ENCODE measurements around the gene GNPDA1. TPM values are rescaled to one million over a fixed set of nuclear protein-coding genes. Genes with fewer than 3 reads are reported as not detected.

Gene GNPDA1
- polyA plus RNA-seq, 1 experiment = 26.3 TPM

DNA sequence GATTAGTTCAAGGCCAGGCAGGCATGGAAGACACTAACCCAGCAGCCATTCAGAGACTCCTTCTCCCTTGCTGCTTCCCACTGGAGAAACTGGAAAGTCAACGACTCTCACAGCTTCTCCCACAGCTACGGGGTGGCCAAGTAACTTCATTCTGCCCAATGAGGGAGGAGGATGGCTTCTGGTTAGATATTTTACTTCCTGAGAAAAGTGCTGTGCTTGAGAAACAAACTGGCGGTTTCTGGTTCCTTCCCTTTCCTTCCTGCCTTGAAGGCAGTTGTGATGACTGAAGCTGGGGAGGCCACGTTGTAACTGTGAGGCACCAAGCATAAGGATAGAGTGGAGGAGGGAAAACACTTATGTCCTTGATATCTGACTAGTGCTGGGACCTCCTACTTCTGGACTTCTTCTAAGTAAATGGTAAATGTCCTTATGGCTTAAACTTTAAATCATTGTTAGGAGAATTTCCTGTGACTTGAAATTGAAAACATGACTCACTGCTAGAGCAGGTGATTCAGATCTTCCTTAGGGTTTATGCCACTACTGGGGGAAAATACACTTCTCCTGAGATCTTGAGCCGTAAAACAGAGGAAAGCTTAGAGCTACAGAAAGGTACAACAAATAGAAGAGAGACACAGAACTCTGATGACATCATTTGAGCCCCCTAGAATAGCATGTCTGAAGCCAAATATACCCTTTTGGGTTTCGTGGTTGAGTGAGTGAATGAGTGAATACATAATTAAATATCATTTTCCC is 3.1 kb upstream of the GNPDA1 start:
- TF ChIP-seq, protein P1, sequence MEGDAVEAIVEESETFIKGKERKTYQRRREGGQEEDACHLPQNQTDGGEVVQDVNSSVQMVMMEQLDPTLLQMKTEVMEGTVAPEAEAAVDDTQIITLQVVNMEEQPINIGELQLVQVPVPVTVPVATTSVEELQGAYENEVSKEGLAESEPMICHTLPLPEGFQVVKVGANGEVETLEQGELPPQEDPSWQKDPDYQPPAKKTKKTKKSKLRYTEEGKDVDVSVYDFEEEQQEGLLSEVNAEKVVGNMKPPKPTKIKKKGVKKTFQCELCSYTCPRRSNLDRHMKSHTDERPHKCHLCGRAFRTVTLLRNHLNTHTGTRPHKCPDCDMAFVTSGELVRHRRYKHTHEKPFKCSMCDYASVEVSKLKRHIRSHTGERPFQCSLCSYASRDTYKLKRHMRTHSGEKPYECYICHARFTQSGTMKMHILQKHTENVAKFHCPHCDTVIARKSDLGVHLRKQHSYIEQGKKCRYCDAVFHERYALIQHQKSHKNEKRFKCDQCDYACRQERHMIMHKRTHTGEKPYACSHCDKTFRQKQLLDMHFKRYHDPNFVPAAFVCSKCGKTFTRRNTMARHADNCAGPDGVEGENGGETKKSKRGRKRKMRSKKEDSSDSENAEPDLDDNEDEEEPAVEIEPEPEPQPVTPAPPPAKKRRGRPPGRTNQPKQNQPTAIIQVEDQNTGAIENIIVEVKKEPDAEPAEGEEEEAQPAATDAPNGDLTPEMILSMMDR (IDR thresholded peaks at IDR 0.05; ENCODE audit: low read depth, low read length) = no peak
- Histone ChIP-seq H3K4me3 (ENCODE audit: low read depth, low read length) (no peak overlapping the region), H3K27me3 (ENCODE audit: control insufficient read depth, insufficient read depth, low read length) (no peaks in the 10 kb centered on the region), H3K9me3 (ENCODE audit: control insufficient read depth, insufficient read depth, low read length) (no peaks in the 10 kb centered on the region), H3K27ac (ENCODE audit: low read depth, low read length) (no peak overlapping the region)
- ChIA-PET CTCF (interaction anchor here (0.6 to 5.5 kb wide), 14 partner anchors 9 to 324 kb away, joined by 3 to 35 read pairs (median 4); no protein-coding TSS in a partner anchor), POLR2A (interaction anchor here (1.5 kb wide), 1 partner anchor 94 kb away, joined by 3 read pairs; no protein-coding TSS in a partner anchor)
- no peak for DNase-seq (ENCODE audit: low read depth, low spot score)

DNA sequence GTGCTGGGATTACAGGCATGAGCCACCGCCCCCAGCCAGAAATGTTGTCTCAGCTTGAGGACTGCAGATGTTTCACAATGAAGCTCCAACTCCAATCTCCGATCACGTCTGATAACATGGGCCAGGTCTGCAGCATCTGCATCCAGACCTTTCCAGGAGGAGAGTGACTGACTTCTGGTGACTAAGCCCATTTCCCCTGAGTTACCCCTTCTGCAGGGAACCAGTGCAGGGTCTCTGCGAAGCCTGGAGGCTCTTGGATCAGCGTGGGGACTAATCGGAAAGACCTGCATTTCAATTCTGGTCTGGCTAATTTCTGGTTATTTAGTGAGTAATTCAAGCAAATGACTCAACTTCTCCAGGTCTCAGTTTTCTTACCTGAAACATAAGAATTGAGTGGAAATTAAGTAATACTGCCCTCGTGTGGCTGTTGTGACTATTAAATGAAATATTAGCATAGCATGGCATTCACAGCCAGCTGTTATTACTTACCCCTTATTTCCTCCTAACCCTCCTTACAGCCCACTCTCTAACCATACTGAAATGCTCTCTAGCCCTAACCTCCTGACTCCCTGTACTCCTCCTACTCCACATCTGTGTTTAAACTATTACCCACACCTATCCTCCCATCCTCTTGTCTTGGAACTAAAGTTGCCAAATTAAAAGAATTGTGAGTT is 2.2 kb upstream of the GNPDA1 start:
- no peaks in the 10 kb centered on the region for H3K9me3 ChIP-seq (ENCODE audit: control insufficient read depth, insufficient read depth, low read length)
- POLR2A ChIA-PET = interaction anchor here (1.5 kb wide), 1 partner anchor 95 kb away, joined by 3 read pairs; no protein-coding TSS in a partner anchor
- no peak for DNase-seq (ENCODE audit: low read depth, low spot score)
- H3K4me3 ChIP-seq (ENCODE audit: low read depth, low read length) = no peak overlapping the region
- CTCF ChIA-PET = interaction anchor here (0.5 to 5.5 kb wide), 25 partner anchors 10 to 824 kb away, joined by 3 to 35 read pairs (median 4); partner anchors contain the start of gene RNF14
- H3K27me3 ChIP-seq (ENCODE audit: control insufficient read depth, insufficient read depth, low read length) = no peaks in the 10 kb centered on the region
- no peak overlapping the region for H3K27ac ChIP-seq (ENCODE audit: low read depth, low read length)
- TF ChIP-seq, protein P1 (IDR thresholded peaks at IDR 0.05; ENCODE audit: low read depth, low read length) = peak; percentile 42

GRCh38 chr5:142013734-142014521 is 1.1 kb upstream of the GNPDA1 start:
- ChIA-PET CTCF (interaction anchor here (0.5 to 7.4 kb wide), 25 partner anchors 11 to 826 kb away, joined by 3 to 84 read pairs (median 5); partner anchors contain the start of gene RNF14), POLR2A (interaction anchor here (0.6 to 2.2 kb wide), 3 partner anchors 11 to 79 kb away, joined by 4 to 5 read pairs (median 4); no protein-coding TSS in a partner anchor)
- H3K27me3 ChIP-seq (ENCODE audit: control insufficient read depth, insufficient read depth, low read length) = no peaks in the 10 kb centered on the region
- TF ChIP-seq, protein P1 (IDR thresholded peaks at IDR 0.05; ENCODE audit: low read depth, low read length) = no peak
- DNase-seq (ENCODE audit: low read depth, low spot score) = no peak
- H3K4me3 ChIP-seq (ENCODE audit: low read depth, low read length) = no peak overlapping the region
- H3K27ac ChIP-seq (ENCODE audit: low read depth, low read length) = no peak overlapping the region
- H3K9me3 ChIP-seq (ENCODE audit: control insufficient read depth, insufficient read depth, low read length) = no peaks in the 10 kb centered on the region

GRCh38 chr5:142012186-142012785 is 541 bp downstream of the GNPDA1 start:
- no peak for DNase-seq (ENCODE audit: low read depth, low spot score)
- Histone ChIP-seq H3K4me3 (ENCODE audit: low read depth, low read length) (peak overlapping the region; percentile 93), H3K9me3 (ENCODE audit: control insufficient read depth, insufficient read depth, low read length) (no peaks in the 10 kb centered on the region), H3K27me3 (ENCODE audit: control insufficient read depth, insufficient read depth, low read length) (no peaks in the 10 kb centered on the region), H3K27ac (ENCODE audit: low read depth, low read length) (peak overlapping the region; percentile 39)
- POLR2A ChIA-PET = interaction anchor here (0.7 to 2.2 kb wide), 4 partner anchors 13 to 320 kb away, joined by 3 to 4 read pairs (median 3); no protein-coding TSS in a partner anchor
- CTCF ChIA-PET = interaction anchor here (0.7 to 7.4 kb wide), 22 partner anchors 8 to 536 kb away, joined by 3 to 84 read pairs (median 4); no protein-coding TSS in a partner anchor
- TF ChIP-seq, protein P1 (IDR thresholded peaks at IDR 0.05; ENCODE audit: low read depth, low read length) = peak; percentile 49

Data from AG04450 (cell line).